HEK293T (cell line): ENCODE measurements around the gene CCDC169.

Source experiments
- ARNT ChIP-seq: fragments of 450-650 bp; IDR thresholded peaks from 2 replicates; pipeline ENCODE4 v1.6.1; 2017; ENCODE audit warnings: mild to moderate bottlenecking
- CTBP1 ChIP-seq: fragments of 450-650 bp; IDR thresholded peaks from 2 replicates; pipeline ENCODE4 v1.6.1; 2016; ENCODE audit warnings: borderline replicate concordance
- ELF4 ChIP-seq: fragments of 450-650 bp; IDR thresholded peaks from 2 replicates; pipeline ENCODE4 v1.6.1; 2017; ENCODE audit warnings: antibody characterized with exemption
- FOXA1 ChIP-seq: fragments of 450-650 bp; IDR thresholded peaks from 2 replicates; pipeline ENCODE4 v1.6.1; 2016; ENCODE audit warnings: mild to moderate bottlenecking
- FOXM1 ChIP-seq: fragments of 450-650 bp; IDR thresholded peaks from 2 replicates; pipeline ENCODE4 v1.6.1; 2017; ENCODE audit warnings: mild to moderate bottlenecking, borderline replicate concordance
- L3MBTL2 ChIP-seq: fragments of 450-650 bp; conservative IDR thresholded peaks from 2 replicates; pipeline ENCODE4 v1.6.1; 2016; ENCODE audit warnings: mild to moderate bottlenecking
- LEF1 ChIP-seq: fragments of 450-650 bp; IDR thresholded peaks from 2 replicates; pipeline ENCODE4 v1.6.1; 2017; ENCODE audit warnings: mild to moderate bottlenecking, borderline replicate concordance
- SP1 ChIP-seq: fragments of 450-650 bp; IDR thresholded peaks from 2 replicates; pipeline ENCODE4 v1.6.1; 2017
- SUZ12 ChIP-seq: fragments of 450-650 bp; IDR thresholded peaks from 2 replicates; pipeline ENCODE4 v1.6.1; 2016; ENCODE audit warnings: mild to moderate bottlenecking

DNA sequence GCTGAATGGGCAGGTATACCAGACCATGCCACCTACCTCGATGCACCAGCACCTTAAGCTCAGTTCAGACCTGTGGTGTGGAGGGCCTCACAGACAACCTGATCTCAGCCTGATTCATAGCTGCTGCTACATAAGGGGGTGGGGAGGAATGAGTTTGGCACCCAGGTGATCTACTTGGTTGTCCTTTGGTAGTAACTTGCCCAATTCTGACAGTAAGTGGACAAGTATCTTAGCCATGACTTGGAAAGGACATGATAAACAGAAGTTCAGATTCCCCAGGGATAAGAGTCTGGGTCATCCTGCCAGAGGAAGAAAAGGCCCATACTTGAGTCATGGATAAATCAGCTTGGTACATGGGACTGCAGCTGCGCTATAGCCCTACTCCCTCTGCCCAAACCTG lies 54.9 kb downstream of the CCDC169 start:
- TF ChIP-seq L3MBTL2, result no peak
- TF ChIP-seq LEF1, result no peak
- no peak for TF ChIP-seq SP1
- no peak for TF ChIP-seq FOXA1
- TF ChIP-seq ARNT, result no peak
- no peak for TF ChIP-seq FOXM1
- no peak for TF ChIP-seq SUZ12
- TF ChIP-seq CTBP1, result no peak
- no peak for TF ChIP-seq ELF4
